NT2/D1 (cell line): ENCODE data around the gene C2CD3.

ENCODE experiments used
- DNase-seq: peaks from one replicate; pipeline ENCODE4 v3.0.0-alpha.2; 2011; ENCODE audit warnings: low read depth, low spot score
- H3K27me3 ChIP-seq: 2 replicates; pipeline ENCODE4 v1.6.0; 2011; ENCODE audit warnings: mild to moderate bottlenecking; ENCODE audit not compliant: insufficient read length, insufficient read depth
- H3K36me3 ChIP-seq: 2 replicates; pipeline ENCODE4 v1.6.1; 2011; ENCODE audit warnings: mild to moderate bottlenecking, low read length, mixed read lengths; ENCODE audit not compliant: insufficient read depth, insufficient read length
- H3K4me1 ChIP-seq: 2 replicates; pipeline ENCODE4 v1.5.1; 2011; ENCODE audit not compliant: insufficient read depth, insufficient read length
- H3K4me3 ChIP-seq: 2 replicates; pipeline ENCODE4 v1.5.1; 2011; ENCODE audit warnings: low read depth; ENCODE audit not compliant: insufficient read length
- H3K9ac ChIP-seq: 2 replicates; pipeline ENCODE4 v1.6.0; 2011; ENCODE audit warnings: low read depth; ENCODE audit not compliant: insufficient read length
- H3K9me3 ChIP-seq: 2 replicates; pipeline ENCODE4 v1.5.1; 2011; ENCODE audit warnings: mild to moderate bottlenecking, low read length; ENCODE audit not compliant: insufficient read depth
- SUZ12 ChIP-seq: IDR thresholded peaks from 2 replicates; pipeline ENCODE4 v1.6.1; 2011; ENCODE audit not compliant: insufficient read length, insufficient read depth; ENCODE audit errors: extremely low read depth
- YY1 ChIP-seq: IDR thresholded peaks from 2 replicates; pipeline ENCODE4 v1.6.1; 2011; ENCODE audit not compliant: insufficient read length, insufficient read depth
- ZNF274 ChIP-seq: IDR thresholded peaks from 2 replicates; pipeline ENCODE4 v1.6.1; 2011; ENCODE audit warnings: mild to moderate bottlenecking, low read depth, low read length

C2CD3 gene

DNA sequence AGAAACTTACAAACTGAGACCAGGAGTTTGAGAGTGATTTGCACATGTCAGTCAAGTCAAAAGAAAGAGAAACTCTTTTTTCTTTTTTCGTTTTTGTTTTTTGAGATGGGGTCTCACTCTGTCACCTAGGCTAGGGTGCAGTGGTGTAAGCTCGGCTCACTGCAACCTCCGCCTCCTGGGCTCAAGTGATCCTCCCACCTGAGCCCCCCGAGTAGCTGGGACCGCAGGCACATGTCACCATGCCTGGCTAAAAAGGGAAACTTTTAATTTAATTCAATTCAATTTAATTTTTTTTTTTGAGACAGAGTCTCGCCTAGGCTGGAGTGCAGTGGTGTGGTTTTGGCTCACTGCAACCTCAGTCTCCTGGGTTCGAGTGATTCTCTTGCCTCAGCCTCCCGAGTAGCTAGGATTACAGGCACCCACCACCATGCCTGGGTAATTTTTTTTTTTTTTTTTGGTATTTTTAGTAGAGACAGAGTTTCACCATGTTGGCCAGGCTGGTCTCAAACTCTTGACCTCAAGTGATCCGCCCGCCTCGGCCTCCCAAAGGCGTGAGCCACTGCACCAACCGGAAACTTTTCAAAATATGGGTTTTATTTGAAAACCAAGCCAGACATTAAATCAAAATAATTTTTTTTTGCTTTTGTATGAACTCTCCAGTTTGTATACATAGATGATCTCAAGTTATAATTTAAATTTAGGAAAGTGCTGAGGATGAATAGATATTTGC, 171.8 kb downstream of the C2CD3 start:
- DNase-seq: no peak
- Histone ChIP-seq H3K4me1 (no peaks in the 10 kb centered on the region), H3K27me3 (no peaks in the 10 kb centered on the region), H3K9me3 (no peaks in the 10 kb centered on the region), H3K9ac (no peak overlapping the region), H3K4me3 (no peak overlapping the region), H3K36me3 (no peaks in the 10 kb centered on the region)
- TF ChIP-seq YY1: no peak
- no peak for TF ChIP-seq SUZ12
- TF ChIP-seq ZNF274: no peak

DNA sequence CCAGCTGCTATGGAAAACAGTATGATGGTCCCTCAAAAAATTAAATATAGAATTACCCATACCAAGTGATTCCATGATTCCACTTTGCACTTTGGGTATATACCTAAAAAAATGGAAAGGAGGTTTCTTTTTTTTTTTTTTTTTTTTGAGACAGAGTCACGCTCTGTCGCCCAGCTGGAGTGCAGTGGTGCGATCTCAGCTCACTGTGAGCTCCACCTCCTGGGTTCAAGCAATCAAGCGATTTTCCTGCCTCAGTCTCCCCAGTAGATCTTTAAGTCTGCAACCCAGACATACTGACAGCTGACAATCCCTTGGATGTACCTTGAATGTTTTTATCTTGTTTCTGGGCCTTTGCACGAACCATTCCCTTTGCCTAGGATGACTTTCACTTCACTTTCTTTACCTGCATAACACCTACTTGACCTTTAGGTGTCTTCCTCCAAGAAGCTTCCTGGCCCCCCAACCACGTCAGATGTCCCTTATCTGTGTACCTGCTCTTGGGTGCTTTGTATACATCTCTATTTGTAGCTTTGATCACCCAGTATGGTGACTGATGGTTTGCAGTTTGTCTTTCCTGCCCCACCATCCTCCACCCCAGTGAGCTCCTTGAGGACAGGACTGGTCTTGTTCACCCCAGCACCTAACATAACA, 173.6 kb downstream of the C2CD3 start:
- DNase-seq: no peak
- H3K36me3 ChIP-seq: no peaks in the 10 kb centered on the region
- H3K4me3 ChIP-seq: no peak overlapping the region
- no peak overlapping the region for H3K9ac ChIP-seq
- H3K27me3 ChIP-seq: no peaks in the 10 kb centered on the region
- no peaks in the 10 kb centered on the region for H3K9me3 ChIP-seq
- TF ChIP-seq SUZ12 (no peak), ZNF274 (no peak), YY1 (no peak)
- no peaks in the 10 kb centered on the region for H3K4me1 ChIP-seq

DNA sequence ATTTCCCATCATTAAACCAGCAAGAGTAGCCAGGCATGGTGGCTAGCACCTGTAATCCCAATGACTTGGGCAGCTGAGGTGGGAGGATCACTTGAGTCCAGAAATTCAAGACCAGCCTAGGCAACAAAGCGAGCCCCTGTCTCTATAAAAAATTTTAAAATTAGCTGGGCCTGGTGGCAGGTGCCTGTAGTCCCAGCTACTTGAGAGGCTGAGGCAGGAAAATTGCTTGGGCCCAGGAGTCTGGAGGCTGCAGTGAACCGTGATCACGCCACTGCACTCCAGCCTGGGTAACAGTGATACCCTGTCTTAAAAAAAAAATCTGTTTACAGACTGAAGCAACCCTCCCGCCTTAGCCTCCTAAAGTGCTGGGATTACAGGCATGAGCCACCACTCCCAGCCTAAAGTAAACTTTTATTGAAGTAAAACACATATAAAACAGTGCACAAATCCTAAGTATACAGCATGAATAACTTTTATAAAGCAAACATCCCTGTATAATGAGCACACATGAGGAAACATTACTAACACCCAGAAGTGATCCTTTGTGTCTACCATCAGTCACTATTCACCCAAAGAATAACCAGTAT, 174.5 kb downstream of the C2CD3 start:
- no peak for DNase-seq
- H3K9ac ChIP-seq: no peak overlapping the region
- peaks cover 2% of the 10 kb centered on the region for H3K4me1 ChIP-seq
- H3K4me3 ChIP-seq: no peak overlapping the region
- TF ChIP-seq ZNF274 (no peak), YY1 (no peak), SUZ12 (no peak)
- H3K9me3 ChIP-seq: no peaks in the 10 kb centered on the region
- no peaks in the 10 kb centered on the region for H3K36me3 ChIP-seq
- no peaks in the 10 kb centered on the region for H3K27me3 ChIP-seq

DNA sequence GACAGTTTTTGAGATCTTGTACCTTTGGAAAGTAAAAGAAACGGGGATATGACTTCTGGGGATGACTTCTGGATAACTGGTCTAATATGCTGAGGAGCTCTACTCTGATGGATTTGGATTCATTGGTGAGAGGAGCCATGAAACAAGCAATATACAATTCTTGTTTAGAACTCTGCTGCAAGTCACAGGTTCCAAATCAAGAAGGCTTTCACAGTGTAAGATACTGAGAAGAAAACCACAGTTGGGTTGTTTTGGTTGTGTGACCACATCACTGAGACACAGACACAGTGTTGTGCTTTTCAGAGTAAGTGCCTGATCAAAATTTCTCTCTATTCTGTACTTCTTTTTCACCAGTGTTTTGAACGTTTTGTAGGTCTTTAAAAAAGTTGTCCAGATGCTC, 175.1 kb downstream of the C2CD3 start:
- no peaks in the 10 kb centered on the region for H3K36me3 ChIP-seq
- DNase-seq: no peak
- no peaks in the 10 kb centered on the region for H3K9me3 ChIP-seq
- no peak for TF ChIP-seq YY1
- H3K4me1 ChIP-seq: peaks cover 3% of the 10 kb centered on the region
- no peak overlapping the region for H3K4me3 ChIP-seq
- no peak overlapping the region for H3K9ac ChIP-seq
- H3K27me3 ChIP-seq: no peaks in the 10 kb centered on the region

DNA sequence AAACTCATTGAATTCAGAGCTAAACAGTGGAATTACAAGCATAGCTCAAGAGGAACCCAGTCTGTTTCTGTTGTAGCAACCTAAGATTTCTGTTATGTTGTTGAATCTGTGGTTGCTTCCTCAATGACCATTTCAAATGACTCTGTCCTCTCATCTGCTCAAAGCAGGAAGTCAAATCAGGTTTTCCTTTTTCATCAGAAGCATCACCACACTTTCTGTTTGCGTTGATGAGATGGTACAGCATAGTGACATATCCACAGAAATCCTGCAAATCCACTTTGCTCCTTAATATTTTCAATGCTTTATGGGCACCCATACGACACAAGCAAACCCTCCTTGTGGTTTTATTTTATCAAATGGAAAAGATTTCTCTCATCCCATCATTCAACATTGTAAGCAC, 175.6 kb downstream of the C2CD3 start:
- no peak overlapping the region for H3K4me3 ChIP-seq
- H3K4me1 ChIP-seq: peaks cover 3% of the 10 kb centered on the region
- H3K9ac ChIP-seq: no peak overlapping the region
- no peaks in the 10 kb centered on the region for H3K36me3 ChIP-seq
- TF ChIP-seq SUZ12 (no peak), YY1 (no peak), ZNF274 (no peak)
- no peak for DNase-seq
- no peaks in the 10 kb centered on the region for H3K9me3 ChIP-seq
- H3K27me3 ChIP-seq: no peaks in the 10 kb centered on the region

DNA sequence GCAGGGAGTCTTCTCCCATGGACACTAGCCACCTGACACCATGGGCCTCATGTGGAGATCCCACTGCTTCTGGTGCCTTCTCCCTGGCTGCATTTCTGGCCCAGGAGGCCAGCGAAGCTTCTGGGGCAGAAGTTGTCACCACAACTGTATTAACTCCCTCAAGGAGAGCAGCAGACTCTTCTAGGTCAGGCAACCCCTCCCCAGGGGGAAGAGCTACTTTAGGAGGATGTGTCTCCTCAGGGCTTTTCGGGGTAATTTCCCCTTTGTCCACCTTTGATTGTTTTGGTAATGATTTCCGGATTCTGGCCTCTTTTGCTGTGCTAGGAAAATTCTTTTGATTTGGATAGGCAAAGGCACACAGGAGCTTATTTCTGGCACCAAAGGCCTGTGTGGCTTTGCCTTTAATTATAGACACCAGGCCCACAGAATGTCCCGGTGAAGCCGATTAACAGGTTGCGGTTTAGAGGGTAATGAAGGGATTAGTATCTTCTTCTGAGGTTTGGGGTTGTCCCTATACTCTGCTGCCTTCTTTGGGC, 179.3 kb downstream of the C2CD3 start:
- Histone ChIP-seq H3K4me3 (no peak overlapping the region), H3K27me3 (no peaks in the 10 kb centered on the region), H3K9ac (no peak overlapping the region), H3K4me1 (peaks cover 3% of the 10 kb centered on the region), H3K9me3 (no peaks in the 10 kb centered on the region), H3K36me3 (no peaks in the 10 kb centered on the region)
- DNase-seq: no peak
- TF ChIP-seq SUZ12: no peak
- no peak for TF ChIP-seq YY1
- TF ChIP-seq ZNF274: no peak

DNA sequence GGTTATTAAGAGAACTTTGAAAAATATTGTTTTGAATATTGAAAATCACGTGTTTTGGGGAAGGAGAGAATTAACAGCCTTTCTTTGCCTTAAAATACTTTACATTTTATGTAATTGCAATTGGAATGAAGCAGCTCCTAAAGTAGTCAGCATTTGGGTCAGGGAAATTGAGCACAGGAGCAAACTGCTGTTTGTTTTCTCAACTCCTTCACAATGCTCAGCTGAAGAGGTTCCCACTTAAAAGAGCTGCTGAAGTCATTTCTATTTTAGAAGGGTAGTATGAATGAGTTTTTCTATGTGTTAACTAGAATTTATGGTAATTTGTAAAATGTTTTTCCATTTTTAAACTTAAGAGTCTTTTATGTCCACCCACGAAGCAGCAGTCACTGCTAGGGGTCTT, 180.1 kb downstream of the C2CD3 start:
- DNase-seq: no peak
- Histone ChIP-seq H3K36me3 (no peaks in the 10 kb centered on the region), H3K4me3 (no peak overlapping the region), H3K27me3 (no peaks in the 10 kb centered on the region), H3K9ac (no peak overlapping the region), H3K9me3 (no peaks in the 10 kb centered on the region), H3K4me1 (peaks cover 3% of the 10 kb centered on the region)
- TF ChIP-seq SUZ12: no peak
